Activated CD4-positive, alpha-beta T cell treated with anti-CD3 and anti-CD28 coated beads, Interleukin-2, amount 10 ng/mL, durations not matched to agents 24 days and 14 days (primary cell): Measurements from ENCODE around the gene PEMT. TPM values are rescaled to one million over a fixed set of nuclear protein-coding genes. Genes with fewer than 3 reads are reported as not detected.

ENCODE experiments used
- DNase-seq: peaks from one replicate; pipeline ENCODE4 v3.0.0; 2022
- H3K27ac Mint-ChIP-seq: one replicate; pipeline ENCODE4 v1.8.0; 2022; ENCODE audit warnings: mild to moderate bottlenecking, mixed read lengths
- H3K27me3 Mint-ChIP-seq: one replicate; pipeline ENCODE4 v1.8.0; 2022; ENCODE audit warnings: mixed read lengths
- H3K36me3 Mint-ChIP-seq: one replicate; pipeline ENCODE4 v1.8.0; 2022; ENCODE audit warnings: low read depth, mild to moderate bottlenecking, mixed read lengths
- H3K4me1 Mint-ChIP-seq: one replicate; pipeline ENCODE4 v1.8.0; 2021; ENCODE audit warnings: mixed read lengths
- H3K4me3 Mint-ChIP-seq: one replicate; pipeline ENCODE4 v1.8.0; 2022; ENCODE audit warnings: mild to moderate bottlenecking, moderate library complexity, mixed read lengths
- H3K9me3 Mint-ChIP-seq: one replicate; pipeline ENCODE4 v1.8.0; 2021; ENCODE audit warnings: mixed read lengths
- intact Hi-C: fragments of 100-400 bp; cut with micrococcal nuclease; formaldehyde crosslinking; loops from one replicate; pipeline ENCODE4 v1.15.1; 2023
- total RNA-seq: library from RNA; stranded (reverse); gene quantifications from 2 replicates; pipeline ENCODE4 v1.2.3, GENCODE V29; 2022

PEMT gene
- total RNA-seq, 1 donor from 2014 or later, result 45.5 TPM

DNA sequence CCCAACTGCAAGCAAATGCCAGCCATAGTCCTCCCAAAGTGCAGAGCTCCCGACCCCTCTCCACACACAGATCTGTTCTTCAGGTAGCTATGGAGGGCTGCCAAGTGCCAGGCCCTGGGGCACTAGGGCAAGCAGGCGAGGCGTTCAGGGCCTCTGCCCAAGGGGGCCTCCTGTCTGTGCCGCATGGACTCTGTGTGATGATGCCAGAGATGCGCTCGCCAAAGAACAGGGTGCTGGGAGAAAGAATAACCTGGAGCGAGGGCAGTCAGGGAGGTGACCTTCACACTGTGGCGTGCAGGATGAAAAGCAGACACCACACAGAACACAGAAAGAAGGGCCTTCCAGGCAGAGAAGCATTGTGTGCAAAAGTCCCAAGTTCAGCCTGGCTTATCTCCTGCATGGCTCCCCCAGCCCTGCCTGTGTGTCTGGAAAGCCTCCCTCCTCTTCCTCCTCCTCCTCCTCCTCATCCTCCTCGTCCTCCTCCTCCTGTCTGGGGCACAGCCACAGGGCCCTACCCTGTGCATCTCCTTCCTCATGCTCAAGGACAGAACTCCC is 44.2 kb downstream of the PEMT start:
- H3K9me3 Mint-ChIP-seq, result no peaks in the 10 kb centered on the region
- no peaks in the 10 kb centered on the region for H3K27me3 Mint-ChIP-seq
- no peaks in the 10 kb centered on the region for H3K4me1 Mint-ChIP-seq
- DNase-seq, result no peak
- intact Hi-C loops, result no loop called here
- H3K36me3 Mint-ChIP-seq, result no peaks in the 10 kb centered on the region
- H3K27ac Mint-ChIP-seq, result no peak overlapping the region
- no peak overlapping the region for H3K4me3 Mint-ChIP-seq

DNA sequence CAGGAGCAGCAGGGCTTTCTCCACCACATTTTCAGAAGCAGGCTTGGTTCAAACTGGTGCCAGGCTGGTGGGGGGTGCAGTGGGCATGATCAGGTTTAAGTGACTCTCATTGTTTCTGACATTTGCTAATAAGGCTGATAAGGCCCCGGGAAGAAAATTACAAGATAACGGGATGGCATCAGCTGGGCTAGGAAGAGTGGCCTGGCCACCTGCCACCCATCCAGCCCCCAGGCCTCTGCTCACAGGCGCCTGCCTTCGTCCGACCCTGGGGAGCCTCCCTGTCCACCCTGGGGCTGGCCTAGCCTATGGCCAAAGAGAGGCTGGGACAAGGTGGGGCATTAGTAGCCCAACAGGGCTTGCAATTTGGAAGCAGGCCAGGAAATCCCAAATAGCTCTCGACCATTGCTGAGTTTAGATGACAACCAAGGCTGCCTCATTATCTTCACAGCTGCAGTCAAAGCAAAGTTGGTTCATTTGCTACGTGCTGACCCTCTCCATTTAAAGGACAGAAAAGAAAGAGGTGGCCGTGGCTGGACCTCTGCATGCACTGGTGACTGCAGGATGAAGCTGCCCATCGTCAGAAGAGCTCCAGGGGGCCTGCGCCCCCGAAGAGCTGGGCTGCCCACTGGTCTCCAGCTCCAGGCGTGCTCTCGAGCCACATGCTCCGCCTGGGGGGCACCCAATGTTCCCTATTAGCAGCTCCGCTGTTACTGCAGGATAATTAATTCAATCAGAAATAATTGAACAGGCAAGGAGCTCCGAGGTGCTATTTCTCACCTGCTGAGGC is 44.9 kb downstream of the PEMT start:
- no peaks in the 10 kb centered on the region for H3K4me1 Mint-ChIP-seq
- H3K27ac Mint-ChIP-seq, result no peak overlapping the region
- no peaks in the 10 kb centered on the region for H3K27me3 Mint-ChIP-seq
- intact Hi-C loops, result no loop called here
- no peaks in the 10 kb centered on the region for H3K36me3 Mint-ChIP-seq
- H3K9me3 Mint-ChIP-seq, result no peaks in the 10 kb centered on the region
- no peak for DNase-seq
- no peak overlapping the region for H3K4me3 Mint-ChIP-seq

DNA sequence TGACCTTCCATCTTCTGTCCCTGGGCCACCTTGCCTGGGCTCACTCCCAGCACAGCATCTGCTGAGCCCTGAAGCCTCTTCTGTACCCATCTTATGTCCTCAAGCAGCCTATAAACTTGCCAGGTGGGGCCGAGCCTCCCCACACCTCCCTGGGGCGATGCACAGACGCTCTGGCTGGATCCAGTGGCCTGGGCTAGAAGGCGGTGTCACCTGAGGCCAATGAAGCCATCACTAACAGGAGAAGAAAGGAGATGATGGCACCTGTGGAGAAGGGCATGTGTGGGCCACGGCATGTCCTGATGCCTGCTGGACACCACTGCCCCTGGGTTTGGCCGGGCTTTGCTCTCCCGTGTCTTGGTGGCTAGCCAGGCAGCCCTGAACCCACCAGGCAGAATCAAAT is 45.5 kb downstream of the PEMT start:
- H3K9me3 Mint-ChIP-seq, result no peaks in the 10 kb centered on the region
- H3K4me1 Mint-ChIP-seq, result no peaks in the 10 kb centered on the region
- H3K36me3 Mint-ChIP-seq, result no peaks in the 10 kb centered on the region
- no peak overlapping the region for H3K27ac Mint-ChIP-seq
- no peaks in the 10 kb centered on the region for H3K27me3 Mint-ChIP-seq
- intact Hi-C loops, result no loop called here
- no peak overlapping the region for H3K4me3 Mint-ChIP-seq
- DNase-seq, result no peak

DNA sequence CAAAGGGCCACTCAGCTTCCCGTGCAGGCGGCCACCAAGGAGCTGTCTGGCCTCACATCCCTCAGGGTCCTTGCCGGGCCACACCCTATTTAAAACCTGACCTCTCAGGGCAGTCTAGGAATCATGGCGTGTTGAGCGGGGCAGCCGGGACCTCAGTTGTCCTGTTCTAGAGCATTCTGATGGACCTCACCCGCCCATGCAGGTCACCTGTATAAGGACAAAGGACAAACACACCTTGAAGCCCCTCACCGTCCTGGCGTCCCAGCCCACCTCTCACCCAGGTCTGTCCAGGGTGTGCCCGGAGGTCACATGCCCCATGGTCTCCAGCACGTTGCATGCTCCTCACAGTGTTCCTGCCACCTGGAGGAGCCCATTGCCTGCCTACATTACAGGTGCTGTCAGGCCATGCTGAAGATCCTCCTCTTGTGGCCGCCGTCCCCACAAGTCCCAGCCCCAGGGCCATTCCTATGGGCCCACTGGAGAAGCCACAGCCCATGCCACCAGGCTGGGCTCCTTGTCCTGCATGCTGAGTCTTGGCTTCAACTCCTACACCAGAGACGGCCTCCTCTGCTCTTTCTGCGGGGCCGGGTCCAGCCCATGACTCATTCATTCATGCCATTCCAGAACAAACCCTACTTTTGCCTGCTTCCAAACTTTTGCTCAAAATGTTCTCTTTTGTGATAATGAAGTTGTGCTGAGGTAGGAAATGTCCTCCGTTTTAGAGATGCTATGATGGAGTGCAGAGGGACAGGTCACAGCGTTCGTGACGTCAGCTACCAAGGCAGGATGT is 46.3 kb downstream of the PEMT start:
- intact Hi-C loops, result no loop called here
- H3K4me3 Mint-ChIP-seq, result no peak overlapping the region
- H3K4me1 Mint-ChIP-seq, result no peaks in the 10 kb centered on the region
- no peak overlapping the region for H3K27ac Mint-ChIP-seq
- no peaks in the 10 kb centered on the region for H3K9me3 Mint-ChIP-seq
- H3K36me3 Mint-ChIP-seq, result no peaks in the 10 kb centered on the region
- DNase-seq, result no peak
- no peaks in the 10 kb centered on the region for H3K27me3 Mint-ChIP-seq

DNA sequence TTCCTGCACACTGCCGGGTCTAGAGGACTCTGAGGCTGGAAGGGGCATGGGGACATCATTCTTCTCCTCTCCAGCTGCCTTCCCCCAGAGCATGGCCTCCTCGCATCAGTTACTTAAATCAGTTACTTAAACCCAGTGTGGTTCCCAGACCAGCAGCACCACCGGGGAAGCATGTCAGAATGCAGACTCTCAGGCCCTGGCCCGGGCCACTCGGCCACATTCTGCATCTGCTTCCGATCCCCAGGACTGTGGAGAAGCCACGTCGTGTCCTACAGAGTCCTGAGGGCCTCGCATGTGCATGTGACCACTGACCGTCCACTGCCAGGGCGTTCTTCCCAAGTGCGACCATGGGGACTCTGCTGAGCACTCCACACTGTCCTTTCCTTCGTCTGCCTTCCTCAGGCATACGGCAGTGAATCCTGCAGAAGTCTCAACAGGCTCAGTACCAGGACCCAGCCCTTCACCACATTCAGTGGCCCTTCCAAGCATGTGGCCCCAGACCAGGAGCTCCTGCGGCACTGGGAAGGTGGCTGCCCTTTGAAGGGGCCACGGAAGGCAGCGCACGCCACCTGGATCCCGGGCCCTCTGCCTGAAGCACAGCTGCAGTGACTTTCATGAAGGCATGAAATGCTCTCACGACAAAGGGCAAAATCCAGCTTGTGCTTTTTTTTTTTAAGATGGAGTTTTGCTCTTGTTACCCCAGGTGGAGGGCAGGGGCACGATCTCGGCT is 48.4 kb downstream of the PEMT start:
- no peak for DNase-seq
- intact Hi-C loops, result no loop called here
- Mint-ChIP-seq H3K9me3 (no peaks in the 10 kb centered on the region), H3K27ac (no peak overlapping the region), H3K4me3 (no peak overlapping the region), H3K27me3 (no peaks in the 10 kb centered on the region), H3K36me3 (no peaks in the 10 kb centered on the region), H3K4me1 (no peaks in the 10 kb centered on the region)

DNA sequence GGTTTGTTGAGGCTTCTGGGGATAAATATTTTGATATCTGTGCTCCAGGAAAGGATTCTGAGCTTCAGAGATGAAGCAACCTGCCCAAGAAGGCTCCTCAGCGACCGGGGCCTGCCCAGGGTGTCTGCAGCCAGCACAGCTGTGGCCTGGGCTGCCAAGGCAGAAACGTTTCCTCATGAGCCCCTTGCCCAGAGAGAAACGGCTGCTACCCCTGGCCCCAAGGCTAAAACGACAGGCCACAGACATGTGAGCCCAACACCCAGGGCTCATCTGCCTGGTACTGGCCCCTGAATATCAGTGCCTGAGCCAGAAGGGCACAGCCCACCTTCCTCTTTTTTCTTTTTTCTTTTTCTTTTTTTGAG is 49.9 kb downstream of the PEMT start:
- Mint-ChIP-seq H3K36me3 (no peaks in the 10 kb centered on the region), H3K9me3 (no peaks in the 10 kb centered on the region), H3K4me3 (no peak overlapping the region), H3K27ac (no peak overlapping the region), H3K27me3 (no peaks in the 10 kb centered on the region), H3K4me1 (no peaks in the 10 kb centered on the region)
- DNase-seq, result no peak
- intact Hi-C loops, result no loop called here

DNA sequence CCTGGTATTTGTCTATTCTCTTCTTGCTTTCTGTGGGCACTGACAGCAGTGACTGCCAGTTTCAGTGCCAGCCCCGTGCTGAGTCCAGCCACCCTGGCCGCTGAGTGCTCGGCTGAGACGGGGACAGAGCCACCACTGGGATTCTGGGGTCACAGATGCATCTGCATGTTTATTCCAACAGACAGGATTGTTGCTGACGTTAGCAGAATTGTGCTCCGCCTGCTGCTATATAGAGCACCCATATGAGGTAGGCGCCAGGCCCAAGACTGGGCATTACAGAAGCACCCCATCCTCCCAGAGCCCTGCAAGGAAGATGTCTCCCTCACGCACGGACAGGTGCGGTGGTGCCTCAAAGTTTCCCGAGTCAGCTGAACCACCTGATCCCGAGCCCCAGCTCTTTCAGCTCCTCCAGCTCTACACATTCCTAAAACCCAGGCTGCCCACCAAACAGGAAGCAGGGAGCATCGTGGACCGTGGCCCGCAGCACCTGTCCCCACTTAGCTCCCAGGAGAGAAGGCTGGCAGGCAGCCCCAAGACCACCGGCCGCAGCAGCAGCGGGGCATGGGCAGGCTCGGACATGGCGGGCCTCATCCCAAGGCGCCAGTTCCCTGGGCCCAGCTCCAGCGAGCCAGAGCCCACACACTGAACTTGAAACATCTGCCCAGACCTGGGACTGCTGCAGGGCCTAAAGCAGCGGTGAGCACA is 50.4 kb downstream of the PEMT start:
- no peaks in the 10 kb centered on the region for H3K4me1 Mint-ChIP-seq
- no peaks in the 10 kb centered on the region for H3K27me3 Mint-ChIP-seq
- no peak overlapping the region for H3K27ac Mint-ChIP-seq
- H3K36me3 Mint-ChIP-seq, result no peaks in the 10 kb centered on the region
- intact Hi-C loops, result no loop called here
- DNase-seq, result no peak
- H3K9me3 Mint-ChIP-seq, result no peaks in the 10 kb centered on the region
- H3K4me3 Mint-ChIP-seq, result no peak overlapping the region

DNA sequence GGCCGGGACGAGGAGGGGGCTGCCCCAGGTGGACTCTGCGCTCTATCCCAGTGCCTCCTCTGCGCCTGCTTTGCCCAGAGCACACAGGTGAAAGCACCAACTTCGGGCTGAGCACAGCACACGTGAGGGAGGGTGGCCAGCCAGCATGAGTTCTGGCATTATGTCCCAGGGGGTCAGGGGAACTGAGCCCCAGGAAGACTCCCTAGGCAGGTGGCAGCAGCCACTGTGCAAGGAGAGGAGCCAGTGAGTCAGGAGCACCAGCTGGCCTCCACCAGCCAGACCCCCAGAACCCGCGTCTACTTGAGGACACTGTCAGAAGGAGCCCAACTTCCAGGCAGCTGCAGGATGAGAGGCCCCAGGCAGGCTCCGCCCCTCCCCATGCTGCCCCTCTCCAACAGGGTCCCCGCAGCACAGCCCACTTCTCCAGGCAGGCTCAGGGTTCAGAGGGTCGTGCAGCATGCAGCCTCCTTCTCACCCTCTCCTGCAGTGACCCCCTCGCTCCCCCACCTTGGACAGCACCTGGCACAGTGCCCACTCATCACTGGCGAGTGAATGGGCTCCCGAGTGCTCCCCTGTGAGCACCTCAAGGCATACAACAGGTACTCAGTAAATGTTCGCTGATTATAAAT is 51.1 kb downstream of the PEMT start:
- no peak overlapping the region for H3K4me3 Mint-ChIP-seq
- intact Hi-C loops, result no loop called here
- no peaks in the 10 kb centered on the region for H3K36me3 Mint-ChIP-seq
- no peaks in the 10 kb centered on the region for H3K27me3 Mint-ChIP-seq
- H3K4me1 Mint-ChIP-seq, result no peaks in the 10 kb centered on the region
- DNase-seq, result no peak
- H3K27ac Mint-ChIP-seq, result no peak overlapping the region
- no peaks in the 10 kb centered on the region for H3K9me3 Mint-ChIP-seq

DNA sequence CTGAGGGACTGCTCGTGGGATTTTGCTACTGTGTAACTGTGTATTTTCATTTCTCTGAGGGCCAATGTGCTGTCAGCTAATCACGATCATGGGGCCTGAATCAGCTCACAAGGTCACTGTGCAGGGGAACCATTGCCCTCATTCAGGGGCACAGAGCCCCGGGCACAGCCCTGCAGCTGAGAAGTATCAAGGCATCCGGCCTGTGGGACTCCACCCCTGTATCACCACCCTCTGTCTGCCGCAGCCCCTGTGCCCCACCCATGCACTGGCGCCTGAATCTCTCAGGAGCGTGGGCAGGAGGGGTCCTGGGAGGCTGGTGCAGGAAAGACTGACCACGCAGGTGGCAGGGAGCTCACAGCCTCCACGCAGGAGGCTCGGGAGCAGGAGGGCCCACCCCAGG is 51.9 kb downstream of the PEMT start:
- no peaks in the 10 kb centered on the region for H3K4me1 Mint-ChIP-seq
- intact Hi-C loops, result no loop called here
- H3K9me3 Mint-ChIP-seq, result no peaks in the 10 kb centered on the region
- DNase-seq, result no peak
- no peaks in the 10 kb centered on the region for H3K27me3 Mint-ChIP-seq
- no peaks in the 10 kb centered on the region for H3K36me3 Mint-ChIP-seq
- H3K27ac Mint-ChIP-seq, result no peak overlapping the region
- H3K4me3 Mint-ChIP-seq, result no peak overlapping the region

DNA sequence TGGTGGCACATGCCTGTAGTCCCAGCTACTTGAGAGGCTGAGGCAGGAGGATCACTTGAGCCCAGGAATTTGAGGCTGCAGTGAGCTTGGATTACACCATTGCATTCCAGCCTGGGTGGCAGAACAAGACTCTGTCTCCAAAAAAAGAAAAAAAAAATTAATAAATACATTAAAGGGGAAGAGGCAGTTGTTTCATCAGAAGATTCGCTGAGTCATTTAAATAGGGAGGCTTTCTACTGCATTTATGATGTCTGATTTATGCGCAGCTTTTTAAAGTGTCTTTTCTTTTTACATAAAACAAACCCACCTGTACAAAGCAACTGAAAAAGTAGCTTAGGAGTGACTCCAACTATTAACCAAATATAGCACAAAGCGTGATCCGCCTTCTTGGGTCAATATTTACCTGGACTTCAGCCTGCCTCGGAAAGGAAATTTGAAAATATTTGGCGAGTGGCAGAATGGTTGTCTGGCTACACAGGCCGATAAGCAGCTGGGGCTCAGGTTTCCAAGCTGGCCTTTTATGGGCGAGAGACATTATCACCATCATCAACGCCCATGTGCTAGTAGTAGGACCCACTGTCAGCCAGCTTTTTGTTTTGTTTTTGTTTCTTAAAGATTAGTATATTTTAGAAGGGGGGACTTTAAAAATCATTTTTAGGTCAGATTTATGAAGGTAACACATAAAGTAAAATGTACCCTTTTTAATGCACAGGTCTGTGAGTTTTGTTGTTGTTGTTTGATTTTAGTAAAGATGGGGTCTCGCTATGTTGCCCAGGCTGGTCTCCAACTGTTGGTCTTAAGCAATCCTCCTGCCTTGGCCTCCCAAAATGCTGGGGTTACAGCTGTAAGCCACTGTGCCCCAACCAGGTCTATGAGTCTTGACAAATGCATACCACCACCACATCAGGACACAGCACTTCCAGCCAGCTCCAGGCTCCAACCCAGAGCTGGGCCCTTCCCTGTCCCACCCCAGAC is 52.8 kb downstream of the PEMT start:
- no peak overlapping the region for H3K27ac Mint-ChIP-seq
- DNase-seq, result no peak
- H3K9me3 Mint-ChIP-seq, result no peaks in the 10 kb centered on the region
- intact Hi-C loops, result no loop called here
- H3K36me3 Mint-ChIP-seq, result no peaks in the 10 kb centered on the region
- no peak overlapping the region for H3K4me3 Mint-ChIP-seq
- H3K4me1 Mint-ChIP-seq, result no peaks in the 10 kb centered on the region
- no peaks in the 10 kb centered on the region for H3K27me3 Mint-ChIP-seq

DNA sequence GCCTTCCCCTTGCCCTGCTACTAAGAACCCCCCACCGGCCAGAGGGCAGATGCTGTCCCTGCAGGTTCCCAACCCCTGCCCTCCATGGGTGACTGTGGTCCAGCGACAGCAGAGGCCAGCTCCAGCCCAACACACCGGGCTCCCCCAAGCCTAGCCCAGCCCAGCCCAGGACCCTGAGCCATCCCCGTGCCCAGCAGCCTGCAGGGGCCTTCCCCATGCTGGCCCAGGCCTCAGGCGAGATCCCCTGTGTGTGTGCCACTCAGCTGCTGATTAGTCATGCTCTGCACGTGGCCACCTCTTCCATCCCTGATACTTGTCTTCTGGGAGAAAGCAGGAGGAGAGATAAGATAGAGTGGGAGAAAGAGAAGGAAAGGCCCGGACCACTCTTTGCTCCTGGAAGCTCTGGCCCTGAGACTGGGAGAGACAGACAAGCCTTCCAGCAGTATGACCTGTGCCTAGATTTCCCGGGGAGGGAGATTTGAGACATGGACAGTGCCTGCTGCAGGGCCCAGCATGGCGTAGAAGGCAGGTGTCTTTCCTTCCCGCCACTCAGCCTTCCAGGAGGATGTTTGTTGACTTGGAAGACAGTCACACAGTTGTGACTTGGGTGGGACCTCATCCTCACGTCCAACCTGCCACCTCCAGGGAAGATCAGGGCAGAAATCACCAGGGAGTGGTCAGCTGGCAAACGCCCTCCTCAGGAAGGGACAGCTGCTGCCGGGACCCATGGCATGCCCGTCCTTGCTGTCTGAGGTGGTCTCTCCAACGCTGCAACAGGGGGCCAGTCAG is 54.0 kb downstream of the PEMT start:
- Mint-ChIP-seq H3K27me3 (no peaks in the 10 kb centered on the region), H3K4me1 (no peaks in the 10 kb centered on the region), H3K9me3 (no peaks in the 10 kb centered on the region), H3K4me3 (no peak overlapping the region), H3K36me3 (no peaks in the 10 kb centered on the region), H3K27ac (no peak overlapping the region)
- intact Hi-C loops, result no loop called here
- no peak for DNase-seq

DNA sequence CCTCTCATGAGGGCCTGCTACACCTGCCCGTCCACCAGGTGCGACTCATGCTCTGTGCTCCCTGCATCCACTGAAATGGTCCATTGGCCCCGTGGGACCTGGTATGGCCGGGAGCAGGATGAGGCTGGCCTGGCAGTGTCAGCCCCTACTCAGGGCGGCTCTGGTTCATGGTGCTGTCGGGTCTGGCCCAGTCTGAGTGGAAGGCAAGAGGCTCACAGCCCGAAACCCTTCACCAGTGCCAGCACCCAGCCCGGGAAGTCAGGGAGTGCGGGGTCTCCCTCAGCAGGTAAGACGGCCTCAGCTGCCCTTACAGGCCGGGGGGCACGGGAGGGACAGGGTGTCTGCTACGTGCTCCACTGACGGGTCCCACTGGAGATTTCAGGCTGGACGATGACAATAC is 54.8 kb downstream of the PEMT start:
- peaks cover 5% of the 10 kb centered on the region for H3K27me3 Mint-ChIP-seq
- no peak overlapping the region for H3K4me3 Mint-ChIP-seq
- intact Hi-C loops, result no loop called here
- no peaks in the 10 kb centered on the region for H3K4me1 Mint-ChIP-seq
- no peaks in the 10 kb centered on the region for H3K36me3 Mint-ChIP-seq
- no peak overlapping the region for H3K27ac Mint-ChIP-seq
- no peak for DNase-seq
- H3K9me3 Mint-ChIP-seq, result no peaks in the 10 kb centered on the region
